H1 (cell line): ENCODE data around the gene BEST3. TPM values are rescaled to one million over a fixed set of nuclear protein-coding genes. Genes with fewer than 3 reads are reported as not detected.
A peak's percentile ranks its signal among the peaks of the same experiment; 100 is the strongest.

Experiments
- CTCF ChIA-PET: fragments of 300-600 bp; sonication (Branson Sonifier 250); formaldehyde crosslinking; loops from one replicate; lab custom pipeline; 2021; ENCODE audit not compliant: partially characterized antibody; lab: Charles Lee
- POLR2A ChIA-PET: fragments of 300-600 bp; sonication (Branson Sonifier 250); formaldehyde crosslinking; loops from one replicate; lab custom pipeline; 2021; ENCODE audit warnings: inconsistent platforms; ENCODE audit not compliant: partially characterized antibody; lab: Charles Lee
- DNase-seq, 2 experiments: peaks; one replicate each; pipeline versions ENCODE4 v3.0.0 to v3.0.0-alpha.2; 2010 to 2022; ENCODE audit warnings: low spot score in 2 of 2, low read depth in 1 of 2, mixed read lengths in 1 of 2
- FAIRE-seq: peaks from 2 replicates; lab custom pipeline; 2011; peaks lifted over from hg19 to GRCh38; lab: Jason Lieb, UNC
- H2AFZ ChIP-seq: 2 replicates; pipeline ENCODE4 v1.8.1; 2012; ENCODE audit warnings: low read length, inconsistent platforms
- H2AK5ac ChIP-seq: 2 replicates; pipeline ENCODE4 v1.6.1; 2013; ENCODE audit warnings: low read depth, low read length
- H2BK120ac ChIP-seq: replicated peaks from 2 replicates; pipeline ENCODE3; 2013; ENCODE audit warnings: low read depth, low read length, inconsistent platforms
- H2BK12ac ChIP-seq: 2 replicates; pipeline ENCODE4 v1.6.1; 2013; ENCODE audit warnings: low read depth, low read length
- H2BK15ac ChIP-seq: 2 replicates; pipeline ENCODE4 v1.6.1; 2013; ENCODE audit warnings: low read length
- H2BK20ac ChIP-seq: 2 replicates; pipeline ENCODE4 v1.6.1; 2013; ENCODE audit warnings: low read length
- H2BK5ac ChIP-seq: 2 replicates; pipeline ENCODE4 v1.6.1; 2013; ENCODE audit warnings: low read depth, low read length
- H3K14ac ChIP-seq: 2 replicates; pipeline ENCODE4 v1.6.1; 2013; ENCODE audit warnings: inconsistent platforms; ENCODE audit not compliant: insufficient read length
- H3K18ac ChIP-seq: 2 replicates; pipeline ENCODE4 v1.6.1; 2013; ENCODE audit warnings: low read length; ENCODE audit errors: extremely low read depth
- H3K23ac ChIP-seq: 2 replicates; pipeline ENCODE4 v1.6.1; 2013; ENCODE audit warnings: inconsistent platforms; ENCODE audit not compliant: insufficient read length
- H3K23me2 ChIP-seq: 2 replicates; pipeline ENCODE4 v1.6.1; 2013; ENCODE audit warnings: low read depth, low read length
- H3K27ac ChIP-seq: 2 replicates; pipeline ENCODE4 v1.6.1; 2011; ENCODE audit warnings: low read depth, low read length, inconsistent platforms
- H3K27me3 ChIP-seq, 4 experiments: replicated peaks in 1 of 4; 1 replicate in 1 of 4; 2 replicates in 3 of 4; pipeline versions ENCODE4 v1.6.1 to v1.8.1; 2011 to 2013; ENCODE audit warnings: low read length in 3 of 4, mild to moderate bottlenecking in 3 of 4, inconsistent platforms in 2 of 4, mixed read lengths in 2 of 4, moderate library complexity in 1 of 4; ENCODE audit not compliant: control insufficient read depth in 3 of 4, insufficient read depth in 3 of 4; ENCODE audit errors: extremely low read depth in 1 of 4
- H3K36me3 ChIP-seq, 4 experiments: 2 replicates each; pipeline versions ENCODE4 v1.6.1 to v1.8.1; 2011 to 2013; ENCODE audit warnings: mild to moderate bottlenecking in 4 of 4, low read length in 3 of 4, moderate library complexity in 2 of 4, control low read depth in 1 of 4, inconsistent platforms in 1 of 4; ENCODE audit not compliant: insufficient read depth in 4 of 4, control insufficient read depth in 2 of 4
- H3K4ac ChIP-seq: replicated peaks from 2 replicates; pipeline ENCODE3; 2013; ENCODE audit warnings: low read length, low read depth, mixed read lengths, inconsistent platforms; ENCODE audit not compliant: insufficient read length
- H3K4me1 ChIP-seq, 4 experiments: replicated peaks in 1 of 4; 1 replicate in 1 of 4; 2 replicates in 3 of 4; pipeline versions ENCODE4 v1.6.1 to v1.8.1; 2011 to 2013; ENCODE audit warnings: low read length in 3 of 4, inconsistent platforms in 2 of 4, mixed read lengths in 1 of 4; ENCODE audit not compliant: insufficient read depth in 4 of 4, control insufficient read depth in 3 of 4
- H3K4me2 ChIP-seq, 2 experiments: 2 replicates each; pipeline versions ENCODE4 v1.6.1 to v1.8.1; 2011 to 2013; ENCODE audit warnings: low read depth in 2 of 2, low read length in 2 of 2, control low read depth in 1 of 2, inconsistent platforms in 1 of 2, mild to moderate bottlenecking in 1 of 2; ENCODE audit not compliant: insufficient read depth in 1 of 2
- H3K4me3 ChIP-seq, 4 experiments: fragments of 200-600, 300-600 bp in 1 of 4; sonication (generic), shearing (Covaris generic), sonication (Bioruptor Twin) in 1 of 4; 2 replicates each; pipeline versions ENCODE4 v1.5.1 to v1.8.1; 2011 to 2016; ENCODE audit warnings: low read length in 4 of 4, low read depth in 3 of 4, control low read depth in 2 of 4, inconsistent platforms in 2 of 4, mild to moderate bottlenecking in 2 of 4, mixed read lengths in 1 of 4, moderate library complexity in 1 of 4; ENCODE audit not compliant: insufficient read depth in 2 of 4; ENCODE audit errors: extremely low read depth in 1 of 4
- H3K56ac ChIP-seq: replicated peaks from 2 replicates; pipeline ENCODE3; 2013; ENCODE audit warnings: low read depth, mild to moderate bottlenecking, mixed read lengths, low read length, inconsistent platforms; ENCODE audit not compliant: insufficient read length
- H3K79me1 ChIP-seq: 2 replicates; pipeline ENCODE4 v1.6.1; 2013; ENCODE audit warnings: low read depth, low read length, control low read depth
- H3K79me2 ChIP-seq, 2 experiments: 2 replicates each; pipeline versions ENCODE4 v1.6.1 to v1.8.1; 2012 to 2013; ENCODE audit warnings: low read length in 2 of 2, mild to moderate bottlenecking in 2 of 2, inconsistent platforms in 1 of 2; ENCODE audit not compliant: insufficient read depth in 2 of 2, control insufficient read depth in 1 of 2
- H3K9ac ChIP-seq, 4 experiments: replicated peaks in 1 of 4; 1 replicate in 1 of 4; 2 replicates in 3 of 4; pipeline versions ENCODE4 v1.6.1 to v1.8.1; 2011 to 2013; ENCODE audit warnings: low read depth in 3 of 4, low read length in 3 of 4, control low read depth in 2 of 4, mild to moderate bottlenecking in 2 of 4, moderate library complexity in 2 of 4, inconsistent platforms in 1 of 4; ENCODE audit errors: extremely low read depth in 1 of 4
- H3K9me3 ChIP-seq, 2 experiments: 2 replicates each; pipeline versions ENCODE4 v1.6.1 to v1.8.1; 2012 to 2013; ENCODE audit warnings: mild to moderate bottlenecking in 2 of 2, moderate library complexity in 2 of 2, control low read depth in 1 of 2, inconsistent platforms in 1 of 2, low read depth in 1 of 2, low read length in 1 of 2, mixed read lengths in 1 of 2; ENCODE audit not compliant: insufficient read depth in 2 of 2
- H4K20me1 ChIP-seq, 2 experiments: replicated peaks in 1 of 2; 2 replicates each; pipeline versions ENCODE3 to v1.8.1; 2011 to 2013; ENCODE audit warnings: inconsistent platforms in 2 of 2, low read length in 2 of 2, mild to moderate bottlenecking in 1 of 2; ENCODE audit not compliant: insufficient read depth in 2 of 2, control insufficient read depth in 1 of 2
- H4K5ac ChIP-seq: 2 replicates; pipeline ENCODE4 v1.6.1; 2013; ENCODE audit warnings: low read length, low read depth, mixed read lengths, inconsistent platforms; ENCODE audit not compliant: insufficient read length
- H4K8ac ChIP-seq: 2 replicates; pipeline ENCODE4 v1.8.0; 2013; ENCODE audit warnings: mild to moderate bottlenecking, moderate library complexity, low read length, inconsistent platforms; ENCODE audit not compliant: insufficient read depth; ENCODE audit errors: extremely low read depth
- H4K91ac ChIP-seq: replicated peaks from 2 replicates; pipeline ENCODE3; 2013; ENCODE audit warnings: low read length, mixed read lengths, inconsistent platforms; ENCODE audit not compliant: insufficient read length
- CREB1 ChIP-seq: IDR thresholded peaks from 2 replicates; pipeline ENCODE4 v1.6.1; 2012; ENCODE audit warnings: inconsistent platforms
- EZH2 ChIP-seq: fragments of 200-600 bp; sonication (generic); IDR thresholded peaks from 2 replicates; pipeline ENCODE4 v1.7.1; 2012; ENCODE audit warnings: low read depth, mild to moderate bottlenecking, moderate library complexity, low read length, inconsistent platforms; ENCODE audit not compliant: severe bottlenecking
- GTF2F1 ChIP-seq: IDR thresholded peaks from 2 replicates; pipeline ENCODE4 v1.6.1; 2012; ENCODE audit warnings: low read depth, low read length, improper control_type of control experiment, borderline replicate concordance
- JUN ChIP-seq: IDR thresholded peaks from 2 replicates; pipeline ENCODE4 v1.6.1; 2011; ENCODE audit warnings: low read depth, mild to moderate bottlenecking, improper control_type of control experiment, low read length
- SIX5 ChIP-seq: IDR thresholded peaks from 2 replicates; pipeline ENCODE4 v1.6.1; 2011; ENCODE audit warnings: mild to moderate bottlenecking, low read depth, low read length
- SRF ChIP-seq: IDR thresholded peaks from 2 replicates; pipeline ENCODE4 v1.6.1; 2011; ENCODE audit warnings: mild to moderate bottlenecking, low read depth, low read length, moderate library complexity
- WGBS, 2 experiments: shearing (Covaris generic) in 1 of 2; methylation state at CpG; one replicate each; pipeline versions ENCODE4 v1.1.6 to v1.1.7; 2013 to 2015; ENCODE audit warnings: low lambda C conversion rate in 2 of 2, mixed read lengths in 2 of 2, inconsistent platforms in 1 of 2, low coverage in 1 of 2, missing lambda C conversion rate in 1 of 2; ENCODE audit not compliant: insufficient replicate concordance in 2 of 2, insufficient coverage in 1 of 2, insufficient read length in 1 of 2; ENCODE audit errors: extremely low coverage in 1 of 2, missing lambda C conversion rate in 1 of 2; 5-methylcytosine and 5-hydroxymethylcytosine counted together
- polyA plus RNA-seq, 7 experiments: library from polyadenylated mRNA; depleted of rRNA in 3 of 7; stranded (reverse) in 5 of 7; unstranded in 2 of 7; fragments of >200 nt in 5 of 7; fragments of 200-250 nt in 2 of 7; gene quantifications; 1 replicate in 5 of 7; 2 replicates in 1 of 7; 4 replicates in 1 of 7; pipeline versions ENCODE4 v1.2.1 to v1.2.3, GENCODE V29; 2011 to 2013; ENCODE audit warnings: missing spikeins in 2 of 7, mixed read lengths in 2 of 7
- total RNA-seq: library from RNA; stranded (reverse); fragmentation: NEBNext Ultra II Directional; extraction: Animal tissue kit (Norgen Biotek cat#: 25700); gene quantifications from 2 replicates; pipeline ENCODE4 v1.2.1, GENCODE V29; 2021

BEST3 gene
- total and polyA plus RNA-seq, 2 of the 8 experiments (the other 6 are each of a cell fraction or from before 2014, with no cell fraction given) = 0.17 TPM; not detected in 1

DNA sequence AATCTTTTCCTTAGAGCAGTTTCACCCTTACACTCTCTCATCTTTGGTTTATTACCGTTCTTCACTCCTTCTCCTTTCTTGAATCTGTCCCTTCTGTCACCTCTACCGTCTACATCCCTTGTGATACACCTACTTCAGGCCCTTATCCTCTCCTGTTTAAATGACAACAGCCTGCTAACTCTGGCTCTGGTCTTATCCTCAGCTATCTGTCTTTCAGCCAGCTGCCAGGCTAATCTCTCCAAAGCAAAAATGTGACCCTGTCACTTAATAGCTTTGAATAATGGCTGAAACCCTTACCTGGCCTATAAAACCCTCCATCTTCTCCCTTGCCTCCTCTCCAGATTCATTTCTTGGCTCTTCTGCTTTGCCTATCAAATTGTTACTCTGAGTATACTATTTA lies 32.3 kb downstream of the BEST3 start:
- 91% methylated on average over 2 of the region's 2 CpGs; no CpG with 5 or more reads in 1 of the 2 experiments for WGBS, 2 experiments
- no peak overlapping the region for H2AK5ac ChIP-seq
- CTCF ChIA-PET = interaction anchor here (1.0 to 4.7 kb wide), 5 partner anchors 7 to 54 kb away, joined by 3 to 28 read pairs (median 5); no protein-coding TSS in a partner anchor

More for the DNA sequence above, 32.3 kb downstream of the BEST3 start:
- Histone ChIP-seq H3K79me2 (no peaks in the 10 kb centered on the region), H3K23me2 (no peaks in the 10 kb centered on the region), H3K4me3 (no peak overlapping the region), H4K5ac (no peak overlapping the region), H3K14ac (no peak overlapping the region), H3K36me3 (no peaks in the 10 kb centered on the region), H2BK120ac (no peak overlapping the region), H3K27ac (no peak overlapping the region), H2AFZ (0 out of 2 replicates have a peak overlapping the region, but pooled peaks have one; percentile 13), H2BK15ac (no peak overlapping the region), H2BK5ac (no peak overlapping the region), H3K4me2 (no peak overlapping the region), H3K18ac (no peak overlapping the region), H3K4ac (no peak overlapping the region), H3K4me1 (no peaks in the 10 kb centered on the region), H4K20me1 (no peaks in the 10 kb centered on the region), H4K91ac (no peak overlapping the region), H2BK12ac (no peak overlapping the region), H3K27me3 (no peaks in the 10 kb centered on the region), H2BK20ac (no peak overlapping the region), H3K79me1 (no peaks in the 10 kb centered on the region), H3K9me3 (no peaks in the 10 kb centered on the region), H3K56ac (no peak overlapping the region), H3K23ac (no peak overlapping the region), H3K9ac (no peak overlapping the region), H4K8ac (no peak overlapping the region)
- FAIRE-seq = no peak
- TF ChIP-seq EZH2 (no peak), JUN (no peak), GTF2F1 (no peak), SRF (no peak), CREB1 (no peak), SIX5 (no peak)
- DNase-seq = no peak
- POLR2A ChIA-PET = no interaction called here
